ENCODE data around the gene JAG2. TPM values are rescaled to one million over a fixed set of nuclear protein-coding genes. Genes with fewer than 3 reads are reported as not detected.

Gene JAG2
- total RNA-seq, 1 donor from 2014 or later: 9.7 TPM

DNA sequence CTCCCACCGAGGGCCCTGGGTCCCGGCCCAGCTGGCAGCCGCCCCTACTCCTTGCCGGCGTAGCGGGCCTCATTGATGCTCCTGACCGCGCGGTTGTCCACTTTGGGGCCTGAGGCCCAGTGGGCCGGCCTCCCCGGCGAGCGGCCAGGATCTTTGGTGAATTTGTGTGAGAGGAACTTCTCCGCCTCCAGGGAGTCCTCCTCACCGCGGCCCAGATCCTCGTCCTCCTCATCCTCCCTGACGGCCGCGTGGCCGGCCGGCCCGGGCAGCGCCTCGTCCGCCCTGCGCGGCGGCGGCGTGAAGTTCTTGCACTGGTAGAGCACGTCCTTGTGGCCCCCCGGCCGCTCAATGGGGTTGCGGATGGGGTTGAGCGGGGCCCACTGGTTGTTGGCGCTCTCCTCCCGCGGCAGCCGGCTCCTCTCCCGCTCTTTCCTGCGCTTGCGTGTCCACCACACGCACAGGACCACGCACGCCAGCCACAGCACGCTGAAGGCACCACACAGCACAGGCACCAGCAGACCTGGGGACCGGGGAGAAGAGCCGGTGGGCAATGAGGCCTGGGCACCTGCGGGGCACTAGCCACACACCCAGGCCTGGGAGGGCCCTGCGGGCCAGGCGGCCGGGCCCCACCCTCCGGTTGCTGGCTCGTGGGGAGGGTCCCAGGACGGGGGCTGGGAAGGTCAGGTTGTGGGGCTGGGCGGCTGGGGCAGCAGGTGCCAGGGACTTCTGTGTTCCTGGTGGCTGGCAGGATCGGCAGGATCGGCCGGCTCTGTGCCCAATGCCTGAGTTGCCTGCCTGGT lies 25.7 kb downstream of the JAG2 start:
- Mint-ChIP-seq H3K4me1 (no peaks in the 10 kb centered on the region), H3K9me3 (peaks cover 7% of the 10 kb centered on the region), H3K4me3 (no peak overlapping the region), H3K36me3 (ENCODE audit: low read depth) (peaks cover 3% of the 10 kb centered on the region), H3K27me3 (no peaks in the 10 kb centered on the region), H3K27ac (no peak overlapping the region)
- intact Hi-C loops (cut with micrococcal nuclease): no loop called here
- DNase-seq: no peak

DNA sequence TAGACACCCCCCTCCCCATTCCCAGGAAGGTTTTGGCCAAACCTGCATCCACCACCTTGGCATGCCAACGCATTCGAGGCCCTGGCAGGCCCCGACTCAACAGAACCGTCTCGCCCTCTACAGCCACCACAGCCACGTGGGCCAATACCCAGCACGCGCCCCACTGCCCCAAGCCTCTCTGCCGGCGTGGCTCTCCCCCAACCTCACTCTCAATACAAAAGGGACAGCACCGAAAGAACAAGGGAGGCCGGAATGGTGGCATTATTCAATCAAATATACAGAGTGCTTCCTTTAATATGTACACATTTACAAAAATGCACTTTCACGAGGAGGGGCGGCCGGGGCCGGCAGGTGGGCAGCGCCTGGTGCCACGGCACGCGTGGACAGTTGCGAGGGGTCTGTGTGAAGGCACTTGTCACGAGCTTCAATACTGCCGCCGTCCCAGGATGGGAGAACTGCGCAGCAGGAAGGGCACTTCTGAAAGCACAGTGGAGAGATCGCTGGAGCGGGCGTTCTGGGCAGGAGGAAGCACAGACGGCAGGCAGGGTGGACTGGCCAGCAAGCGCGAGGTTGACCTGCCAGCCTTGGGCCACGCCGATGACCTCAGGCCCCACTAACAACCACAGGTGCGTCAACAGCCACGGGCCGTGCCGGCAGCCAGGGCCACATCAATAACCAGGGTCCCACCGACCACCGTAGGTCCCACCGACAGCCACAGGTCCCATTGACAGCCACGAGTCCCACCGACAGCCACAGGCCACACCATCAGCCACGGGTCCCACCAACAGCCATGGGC lies 26.9 kb downstream of the JAG2 start:
- intact Hi-C loops (cut with micrococcal nuclease): no loop called here
- Mint-ChIP-seq H3K9me3 (peaks cover 7% of the 10 kb centered on the region), H3K27ac (no peak overlapping the region), H3K4me1 (no peaks in the 10 kb centered on the region), H3K4me3 (no peak overlapping the region), H3K36me3 (ENCODE audit: low read depth) (peaks cover 3% of the 10 kb centered on the region), H3K27me3 (no peaks in the 10 kb centered on the region)
- DNase-seq: no peak

DNA sequence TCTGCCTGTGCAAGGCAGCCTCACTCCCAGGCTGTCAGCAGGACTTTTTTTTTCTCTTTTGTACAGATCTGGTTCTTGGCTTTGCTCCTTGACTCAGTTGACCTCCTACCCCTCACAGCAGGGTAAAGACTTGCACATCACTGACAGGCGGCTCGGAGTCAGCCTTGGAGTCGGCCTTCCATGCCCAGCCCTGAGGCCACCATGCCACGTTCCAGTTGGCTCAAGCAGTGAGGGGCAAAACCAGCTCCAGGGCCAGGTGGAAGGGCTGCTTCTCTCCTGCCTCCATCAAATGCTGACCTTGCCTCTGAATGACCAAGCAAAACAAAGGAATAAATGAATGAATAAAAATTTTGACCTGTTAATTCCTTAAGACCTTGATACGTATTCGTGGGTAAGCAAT lies 27.6 kb downstream of the JAG2 start:
- DNase-seq: no peak
- no peaks in the 10 kb centered on the region for H3K4me1 Mint-ChIP-seq
- no peak overlapping the region for H3K27ac Mint-ChIP-seq
- H3K27me3 Mint-ChIP-seq: no peaks in the 10 kb centered on the region
- H3K4me3 Mint-ChIP-seq: no peak overlapping the region
- H3K36me3 Mint-ChIP-seq (ENCODE audit: low read depth): peaks cover 3% of the 10 kb centered on the region
- peaks cover 7% of the 10 kb centered on the region for H3K9me3 Mint-ChIP-seq
- intact Hi-C loops (cut with micrococcal nuclease): no loop called here

DNA sequence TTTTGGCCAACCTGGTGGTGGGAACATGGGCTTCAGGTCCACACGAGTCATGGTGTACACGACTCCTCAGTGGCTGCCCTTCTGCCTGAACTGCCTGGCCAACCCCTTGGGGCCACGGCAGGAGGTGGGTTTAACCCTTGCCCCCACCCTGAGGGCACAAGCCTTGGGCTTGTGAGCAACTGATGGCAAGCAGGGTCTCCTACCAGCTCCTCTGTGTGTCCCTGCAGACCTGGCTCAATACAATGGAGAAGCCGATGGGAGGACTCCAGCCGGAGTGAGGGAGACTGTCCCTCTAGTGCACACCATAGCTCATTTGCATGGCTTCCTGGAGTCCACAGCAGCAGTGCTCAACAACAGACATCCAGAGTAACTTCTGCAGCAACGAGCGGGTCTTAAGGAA lies 28.0 kb downstream of the JAG2 start:
- H3K9me3 Mint-ChIP-seq: peaks cover 7% of the 10 kb centered on the region
- DNase-seq: no peak
- H3K36me3 Mint-ChIP-seq (ENCODE audit: low read depth): peaks cover 3% of the 10 kb centered on the region
- no peaks in the 10 kb centered on the region for H3K4me1 Mint-ChIP-seq
- no peaks in the 10 kb centered on the region for H3K27me3 Mint-ChIP-seq
- intact Hi-C loops (cut with micrococcal nuclease): no loop called here
- H3K4me3 Mint-ChIP-seq: no peak overlapping the region
- H3K27ac Mint-ChIP-seq: no peak overlapping the region

DNA sequence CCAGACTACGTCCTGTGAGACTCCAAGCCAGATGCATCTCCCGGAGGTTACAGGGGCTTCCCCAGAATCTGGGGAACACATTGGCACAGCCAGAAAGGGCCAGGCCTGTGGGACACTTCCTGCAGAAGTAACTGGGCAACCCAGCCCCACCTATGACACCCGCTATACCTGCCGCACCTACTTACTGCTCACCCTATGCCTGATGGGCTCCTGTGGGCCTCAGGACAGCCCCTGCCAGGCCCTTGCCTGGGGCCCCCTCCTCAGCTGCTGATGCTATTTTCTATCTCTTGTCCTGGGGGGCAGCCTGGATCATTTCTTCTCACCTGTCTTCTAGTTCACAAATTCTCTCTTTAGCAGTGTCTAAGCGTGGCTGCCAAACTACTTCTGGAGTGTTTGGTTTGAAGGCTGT lies 28.7 kb downstream of the JAG2 start:
- no peaks in the 10 kb centered on the region for H3K4me1 Mint-ChIP-seq

DNA sequence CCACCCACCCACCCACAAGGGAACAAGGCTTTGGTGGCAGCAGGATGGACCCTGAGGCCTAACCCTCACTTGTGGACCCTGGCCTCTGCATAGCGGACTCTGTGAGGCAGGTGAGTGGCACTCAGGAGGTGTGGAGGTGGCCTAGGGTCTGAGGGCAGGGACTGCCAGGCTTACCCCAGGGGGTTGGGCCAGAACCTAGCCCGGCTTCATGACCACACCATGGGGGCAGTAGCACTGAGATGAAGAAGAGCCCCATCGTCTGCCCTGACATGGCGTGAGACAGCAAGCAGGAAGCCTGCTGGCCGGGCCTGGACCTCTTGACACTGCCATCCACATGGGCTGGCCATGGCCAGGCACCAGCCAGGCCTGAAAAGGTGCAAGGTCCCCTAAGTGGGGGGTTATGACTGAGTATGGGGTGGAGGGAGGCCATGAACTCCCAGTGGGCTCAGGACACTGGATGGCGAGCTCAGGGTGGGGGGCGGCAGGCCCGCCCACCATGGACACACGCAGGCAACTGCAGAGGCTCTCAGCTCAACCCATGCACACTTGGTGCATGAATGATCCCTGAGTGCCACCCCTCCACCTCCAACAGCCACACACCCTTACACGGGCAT lies 29.3 kb downstream of the JAG2 start:
- peaks cover 3% of the 10 kb centered on the region for H3K36me3 Mint-ChIP-seq (ENCODE audit: low read depth)
- no peak overlapping the region for H3K4me3 Mint-ChIP-seq
- no peak for DNase-seq
- intact Hi-C loops (cut with micrococcal nuclease): no loop called here
- no peaks in the 10 kb centered on the region for H3K27me3 Mint-ChIP-seq
- peaks cover 7% of the 10 kb centered on the region for H3K9me3 Mint-ChIP-seq
- no peak overlapping the region for H3K27ac Mint-ChIP-seq
- H3K4me1 Mint-ChIP-seq: no peaks in the 10 kb centered on the region

More for the DNA sequence above, 28.7 kb downstream of the JAG2 start:
- Mint-ChIP-seq H3K9me3 (peaks cover 7% of the 10 kb centered on the region), H3K4me3 (no peak overlapping the region), H3K27ac (no peak overlapping the region), H3K36me3 (ENCODE audit: low read depth) (peaks cover 3% of the 10 kb centered on the region), H3K27me3 (no peaks in the 10 kb centered on the region)
- DNase-seq: no peak
- intact Hi-C loops (cut with micrococcal nuclease): no loop called here

DNA sequence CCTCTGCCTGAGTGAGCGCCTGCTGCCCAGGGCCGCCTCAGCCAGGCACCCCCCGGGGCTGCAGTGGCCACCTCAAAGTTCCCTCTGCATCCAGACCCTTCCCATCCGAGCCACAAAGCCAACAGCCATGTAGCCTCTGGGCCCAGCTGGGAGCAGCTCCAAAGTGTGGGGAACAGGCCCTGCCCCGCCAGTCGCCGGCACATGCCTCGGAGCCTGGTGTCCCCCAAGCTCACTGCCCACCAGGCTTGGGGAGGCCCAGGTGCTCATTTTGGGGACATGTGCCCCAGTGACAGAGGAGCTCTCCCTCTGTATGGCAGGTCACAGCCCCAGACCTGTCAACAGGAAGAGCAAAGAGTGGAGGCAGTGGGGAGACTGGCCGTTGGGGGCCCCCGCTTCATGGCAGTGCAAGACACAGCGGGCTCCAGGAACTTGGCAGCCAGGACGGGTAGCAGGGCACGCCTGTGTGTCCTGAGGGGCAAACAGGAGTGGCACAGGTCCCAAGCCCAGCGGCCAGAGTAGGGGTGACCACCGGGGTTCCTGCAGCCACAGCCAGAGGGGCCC lies 29.9 kb downstream of the JAG2 start:
- no peak overlapping the region for H3K4me3 Mint-ChIP-seq

DNA sequence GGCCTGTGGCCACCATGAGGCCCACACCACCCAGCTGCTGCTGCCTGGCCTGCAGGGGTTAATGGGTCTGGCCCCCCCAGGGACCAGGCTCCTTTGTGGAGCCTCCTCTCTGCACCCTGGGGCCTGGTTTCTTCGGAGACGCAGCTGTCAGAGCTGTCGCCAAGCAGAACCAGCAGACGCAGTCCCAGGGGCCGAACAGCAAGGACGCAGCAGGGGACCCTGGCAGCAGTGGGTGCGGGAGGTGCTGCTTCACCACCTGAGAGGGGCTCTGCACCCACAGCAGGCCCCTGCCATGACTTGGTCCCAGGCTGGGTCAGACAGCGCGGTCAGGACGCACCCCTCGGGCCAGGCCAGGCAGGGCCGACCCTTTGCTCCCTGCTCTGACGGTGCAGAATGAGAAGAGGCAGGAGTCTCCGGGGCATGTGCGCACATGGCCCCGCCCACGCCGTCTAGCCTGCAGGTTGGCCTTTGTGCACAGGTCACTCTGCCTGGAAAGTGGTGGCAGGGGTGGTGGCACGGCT lies 30.5 kb downstream of the JAG2 start:
- Mint-ChIP-seq H3K27me3 (peaks cover 3% of the 10 kb centered on the region), H3K9me3 (peaks cover 7% of the 10 kb centered on the region), H3K36me3 (ENCODE audit: low read depth) (peaks cover 3% of the 10 kb centered on the region), H3K4me1 (no peaks in the 10 kb centered on the region), H3K27ac (no peak overlapping the region), H3K4me3 (no peak overlapping the region)
- DNase-seq: no peak
- intact Hi-C loops (cut with micrococcal nuclease): no loop called here

More for the DNA sequence above, 29.9 kb downstream of the JAG2 start:
- Mint-ChIP-seq H3K27me3 (no peaks in the 10 kb centered on the region), H3K4me1 (no peaks in the 10 kb centered on the region), H3K9me3 (peaks cover 7% of the 10 kb centered on the region), H3K36me3 (ENCODE audit: low read depth) (peaks cover 3% of the 10 kb centered on the region), H3K27ac (no peak overlapping the region)
- intact Hi-C loops (cut with micrococcal nuclease): no loop called here
- DNase-seq: no peak

DNA sequence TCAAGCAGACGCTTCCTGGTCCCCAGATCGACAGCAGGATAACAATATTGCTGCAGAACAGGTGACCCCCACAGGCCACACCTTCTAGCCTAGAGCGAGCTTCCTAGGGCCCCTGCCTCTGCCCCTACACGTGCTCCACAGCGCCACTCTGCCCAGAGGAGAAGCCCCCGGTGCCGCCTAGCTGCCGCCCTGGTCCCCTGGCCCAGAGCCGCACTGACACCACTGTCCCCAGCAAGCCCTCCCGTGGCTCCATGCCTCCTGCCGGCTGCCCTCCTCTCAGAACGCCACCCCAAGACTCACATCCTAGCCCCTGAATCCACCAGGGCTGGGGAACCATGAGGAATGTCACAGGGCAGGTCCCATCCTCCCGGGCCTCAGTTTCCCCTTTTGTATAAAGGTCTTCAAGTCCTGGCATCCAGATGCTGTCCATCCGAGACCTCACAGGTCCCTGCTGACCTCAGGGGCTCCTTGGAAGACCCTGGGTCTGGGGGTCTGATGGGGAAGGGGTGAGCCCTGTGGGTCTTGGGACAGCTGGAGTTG lies 31.0 kb downstream of the JAG2 start:
- Mint-ChIP-seq H3K9me3 (peaks cover 7% of the 10 kb centered on the region), H3K27ac (no peak overlapping the region), H3K4me1 (no peaks in the 10 kb centered on the region), H3K36me3 (ENCODE audit: low read depth) (peaks cover 3% of the 10 kb centered on the region), H3K27me3 (peaks cover 7% of the 10 kb centered on the region), H3K4me3 (no peak overlapping the region)
- intact Hi-C loops (cut with micrococcal nuclease): no loop called here
- DNase-seq: no peak

DNA sequence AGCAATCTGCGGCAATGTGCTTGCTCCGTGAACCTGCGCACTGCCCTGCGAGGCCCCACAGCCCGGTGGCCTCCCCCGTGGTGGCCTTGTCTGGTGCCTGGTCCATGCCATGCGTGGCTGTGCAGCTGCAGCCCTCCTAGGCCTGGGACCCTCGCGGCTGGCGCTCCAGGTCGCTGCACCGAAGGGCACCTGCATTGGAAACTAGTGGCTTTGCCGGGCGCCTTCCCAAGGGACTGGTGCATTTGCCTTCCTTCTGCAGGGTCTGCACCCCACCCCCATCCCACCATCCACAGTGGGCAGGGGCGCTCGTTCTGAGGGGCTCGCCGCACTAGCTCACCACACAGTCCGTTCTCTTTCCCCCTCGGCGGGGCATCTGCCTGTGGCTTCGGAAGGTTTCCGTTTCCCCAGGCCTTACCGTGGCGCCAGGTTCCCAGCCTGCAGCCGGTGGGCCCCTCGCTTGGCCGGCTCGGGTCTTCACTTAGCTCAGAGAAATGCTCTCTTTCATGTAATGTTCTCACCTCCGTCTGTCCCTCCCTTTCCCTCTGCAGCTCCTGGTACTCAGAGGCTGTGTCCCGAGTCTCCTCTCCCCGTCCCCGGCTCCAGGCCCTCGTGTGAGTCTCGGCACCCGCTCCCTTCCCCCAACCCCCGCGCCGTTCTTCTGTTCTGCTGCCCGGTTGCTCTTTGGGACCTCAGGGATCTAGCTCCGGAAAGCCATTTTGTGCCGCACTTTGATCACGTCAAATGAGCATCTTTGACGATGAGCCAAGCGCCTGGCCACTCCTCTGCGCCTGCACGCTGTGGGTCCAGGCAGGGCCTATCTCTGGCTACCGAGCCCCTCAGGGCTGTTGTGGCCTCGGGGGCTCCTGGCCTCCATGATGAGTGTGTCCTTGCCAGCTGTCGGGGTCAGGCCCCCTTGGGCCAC lies 31.9 kb downstream of the JAG2 start:
- intact Hi-C loops (cut with micrococcal nuclease): no loop called here
- H3K4me1 Mint-ChIP-seq: no peaks in the 10 kb centered on the region
- H3K9me3 Mint-ChIP-seq: peaks cover 4% of the 10 kb centered on the region
- no peak overlapping the region for H3K27ac Mint-ChIP-seq
- DNase-seq: no peak
- H3K4me3 Mint-ChIP-seq: no peak overlapping the region
- H3K27me3 Mint-ChIP-seq: peaks cover 7% of the 10 kb centered on the region
- H3K36me3 Mint-ChIP-seq (ENCODE audit: low read depth): peaks cover 3% of the 10 kb centered on the region

DNA sequence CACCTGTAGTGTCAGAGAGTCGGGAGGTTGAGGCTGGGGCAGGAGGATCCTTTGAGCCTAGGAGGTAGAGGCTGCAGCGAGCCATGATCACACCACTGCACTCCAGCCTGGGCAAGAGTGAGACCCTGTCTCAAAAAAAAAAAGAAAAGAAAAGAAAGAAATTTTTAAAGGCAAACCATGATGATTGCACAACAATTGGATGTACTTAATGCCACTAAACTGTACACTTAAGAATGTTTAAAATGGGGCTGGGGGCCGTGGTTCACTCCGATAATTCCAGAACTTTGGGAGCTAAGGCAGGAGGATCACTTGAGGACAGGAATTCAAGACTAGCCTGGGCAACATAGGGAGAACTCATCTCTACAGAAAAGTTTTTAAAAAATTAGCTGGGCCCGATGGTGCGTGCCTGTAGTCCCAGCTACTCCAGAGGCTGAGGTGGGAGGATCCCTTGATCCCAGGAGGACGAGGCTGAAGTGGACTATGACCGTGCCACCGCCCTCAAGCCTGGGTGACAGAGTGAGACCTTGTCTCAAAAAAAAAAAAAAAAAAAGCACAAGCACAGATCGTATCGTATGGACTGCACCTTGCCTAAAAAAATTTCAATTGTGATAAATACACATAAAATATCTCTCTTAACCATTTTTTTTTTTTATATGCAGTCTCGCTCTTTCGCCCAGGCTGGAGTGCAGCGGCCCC lies 32.7 kb downstream of the JAG2 start:
- no peak overlapping the region for H3K27ac Mint-ChIP-seq
- H3K27me3 Mint-ChIP-seq: peaks cover 7% of the 10 kb centered on the region
- H3K36me3 Mint-ChIP-seq (ENCODE audit: low read depth): no peaks in the 10 kb centered on the region
- no peaks in the 10 kb centered on the region for H3K4me1 Mint-ChIP-seq
- intact Hi-C loops (cut with micrococcal nuclease): no loop called here
- H3K4me3 Mint-ChIP-seq: no peak overlapping the region
- DNase-seq: no peak
- H3K9me3 Mint-ChIP-seq: peaks cover 4% of the 10 kb centered on the region

DNA sequence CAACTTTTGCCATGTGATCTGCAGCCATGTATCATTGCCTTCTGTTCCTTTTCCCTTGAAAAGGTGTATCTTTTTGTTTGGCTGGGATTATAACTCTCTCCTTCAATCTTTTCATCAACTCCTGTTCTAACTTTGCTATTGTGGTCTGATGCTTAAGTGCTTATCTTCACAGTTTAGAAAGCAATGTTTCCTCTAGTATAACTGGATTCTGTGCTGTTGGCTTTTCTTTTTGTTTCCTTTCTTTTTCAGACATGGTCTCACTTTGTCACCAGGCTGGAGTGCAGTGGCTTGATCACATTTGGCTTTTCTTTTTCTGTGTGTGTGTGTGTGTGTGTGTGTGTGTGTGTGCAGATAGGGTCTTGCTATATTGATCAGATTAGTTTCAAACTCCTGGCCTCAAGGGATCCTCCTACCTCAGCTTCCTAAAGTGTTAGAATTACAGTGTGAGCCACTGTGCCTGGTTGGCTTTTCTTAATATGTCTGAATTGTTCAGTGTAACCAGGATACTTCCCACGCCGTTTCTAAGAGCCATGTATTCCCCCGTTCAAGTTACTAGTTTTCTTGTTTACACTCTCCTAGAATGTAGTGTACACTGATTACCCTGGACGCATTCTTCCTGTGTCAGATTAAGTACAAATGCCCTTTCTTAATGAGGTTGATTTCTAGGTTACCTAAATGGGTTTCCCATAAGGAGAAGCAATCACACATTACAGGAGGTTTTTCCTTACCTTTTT lies 35.5 kb downstream of the JAG2 start:
- intact Hi-C loops (cut with micrococcal nuclease): no loop called here
- peaks cover 7% of the 10 kb centered on the region for H3K27me3 Mint-ChIP-seq
- no peak overlapping the region for H3K4me3 Mint-ChIP-seq

More for the DNA sequence above, 35.5 kb downstream of the JAG2 start:
- Mint-ChIP-seq H3K4me1 (no peaks in the 10 kb centered on the region), H3K9me3 (no peaks in the 10 kb centered on the region), H3K27ac (no peak overlapping the region), H3K36me3 (ENCODE audit: low read depth) (no peaks in the 10 kb centered on the region)
- DNase-seq: no peak
